GM04503 (cell line): ENCODE results near the gene SNX18.
A peak's percentile ranks its signal among the peaks of the same experiment; 100 is the strongest.

Experiments
- DNase-seq: peaks from one replicate; pipeline ENCODE4 v3.0.0-alpha.2; 2012; ENCODE audit warnings: low read depth

The SNX18 gene

DNA sequence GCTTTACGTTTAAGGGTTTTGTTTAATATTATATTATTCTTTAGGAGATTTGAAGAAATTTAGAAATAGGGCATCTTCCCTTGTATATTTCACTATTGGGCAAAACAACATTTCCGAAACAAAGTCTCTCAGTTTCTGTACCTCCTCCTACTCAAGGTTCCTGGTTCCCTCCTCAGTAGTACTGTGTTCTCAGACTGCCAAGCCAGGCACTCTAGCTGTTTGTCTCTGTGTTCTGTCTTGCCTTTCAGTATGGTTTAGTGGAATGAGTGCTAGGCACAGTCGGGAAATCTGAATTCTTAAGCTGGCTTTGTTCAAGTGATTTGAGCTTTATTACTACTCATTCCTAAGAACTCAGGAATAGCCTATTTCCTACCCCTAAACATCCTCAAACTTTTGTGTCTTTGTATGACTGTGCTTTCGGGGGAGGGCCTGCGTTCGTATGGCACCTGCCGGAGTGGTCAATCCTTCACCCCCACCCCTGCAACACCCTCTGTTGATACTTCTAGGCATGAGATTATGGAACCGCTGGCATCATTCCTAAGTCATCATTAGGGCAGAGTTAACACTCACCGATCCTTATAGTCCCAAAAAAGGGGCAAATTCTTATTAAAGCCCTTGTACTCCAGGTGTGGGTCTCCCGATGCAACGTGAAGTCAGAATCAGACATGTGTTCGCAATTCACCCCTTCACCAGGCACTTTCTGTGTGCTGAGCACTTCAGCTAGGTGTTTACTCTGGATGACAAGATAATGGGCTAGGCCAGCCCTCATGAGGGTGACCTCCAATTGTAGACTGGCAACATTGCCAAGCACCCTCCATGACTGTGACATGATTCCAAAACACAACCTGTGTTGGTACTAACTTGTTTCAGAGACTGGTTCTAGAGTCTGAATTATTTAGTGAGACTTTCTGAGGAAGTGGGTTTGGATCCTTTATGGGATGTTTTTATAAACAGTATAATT, 24.5 kb downstream of the SNX18 start:
- DNase-seq: no peak

DNA sequence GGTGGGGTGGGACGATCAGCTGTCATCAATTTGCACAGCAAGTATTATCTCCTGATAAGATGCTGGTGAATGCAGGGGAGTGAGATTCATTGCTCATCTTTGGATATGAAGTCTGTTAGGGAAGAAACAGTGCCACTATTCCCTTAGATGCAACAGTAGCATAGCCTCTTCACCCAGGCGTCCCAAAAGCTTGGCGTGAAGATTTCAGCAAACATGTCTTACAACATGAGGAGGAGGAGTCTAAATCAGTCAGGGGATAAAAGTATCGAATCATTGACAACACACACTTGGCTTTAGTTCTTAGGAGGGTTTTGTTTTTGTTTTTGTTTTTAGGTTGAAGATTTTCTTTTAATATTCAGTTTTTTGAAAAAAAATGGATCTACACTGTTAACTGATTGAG, 26.5 kb downstream of the SNX18 start:
- DNase-seq: no peak

DNA sequence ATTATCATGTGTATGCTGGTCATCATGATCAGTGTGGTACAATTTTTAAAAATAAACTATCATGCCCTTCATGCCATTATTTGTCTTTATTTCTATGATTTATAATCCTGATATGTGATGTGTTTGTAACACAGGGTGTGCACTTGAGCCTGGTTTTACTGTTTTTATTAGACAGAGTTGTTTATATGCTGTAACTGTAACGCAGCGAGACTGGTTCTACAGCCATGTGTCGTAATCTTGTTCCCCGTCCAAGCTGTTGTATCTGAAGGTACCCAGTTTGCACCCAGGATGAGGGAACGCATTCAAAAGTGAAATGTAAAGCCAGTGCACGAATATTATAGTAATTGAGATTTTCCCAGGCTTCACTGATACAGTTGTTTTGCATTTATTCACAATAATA, 28.2 kb downstream of the SNX18 start:
- DNase-seq: no peak

DNA sequence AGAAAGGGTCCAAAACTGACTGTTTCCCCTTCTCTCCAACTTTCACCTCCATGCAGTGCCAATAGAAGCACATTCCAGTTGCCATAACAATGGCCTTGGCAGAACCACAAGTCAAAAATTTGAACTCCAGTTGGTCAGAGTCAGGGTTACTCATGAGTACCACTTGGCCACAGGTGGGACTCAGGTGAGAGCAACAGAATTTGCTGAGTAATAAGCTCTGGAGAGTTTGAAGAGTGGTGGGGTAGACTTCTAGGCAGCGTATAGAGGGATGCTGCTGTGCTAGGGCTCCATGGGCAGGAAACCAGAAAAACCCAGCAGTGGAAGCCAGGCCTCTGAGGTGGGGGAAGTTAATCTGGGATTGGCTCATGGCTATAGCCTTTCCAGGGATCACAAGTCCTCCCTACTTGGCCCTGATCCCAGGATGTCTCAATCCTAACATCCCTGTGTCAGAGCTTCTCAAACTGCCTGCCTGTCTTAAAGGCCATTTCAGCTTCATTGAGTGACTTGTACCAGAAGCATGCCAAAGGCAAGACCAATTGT, 30.2 kb downstream of the SNX18 start:
- DNase-seq: peak; percentile 53

DNA sequence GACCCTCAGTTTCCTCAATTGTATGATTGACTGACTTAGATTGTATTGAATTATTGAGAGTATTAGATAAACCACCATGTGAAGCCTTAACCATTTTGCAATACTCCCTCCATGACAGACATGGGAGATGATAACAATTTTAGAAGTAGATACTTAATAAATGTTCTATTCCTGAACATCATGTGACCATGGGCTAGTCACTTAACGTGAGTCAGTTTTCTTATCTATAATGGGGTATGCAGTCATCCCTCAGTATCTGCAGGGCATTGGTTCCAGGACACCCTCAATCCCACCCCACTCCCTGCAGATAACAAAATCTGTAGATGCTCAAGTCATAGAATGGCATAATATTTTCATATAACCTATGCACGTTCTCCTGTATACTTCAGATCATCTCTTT, 31.0 kb downstream of the SNX18 start:
- DNase-seq: no peak

DNA sequence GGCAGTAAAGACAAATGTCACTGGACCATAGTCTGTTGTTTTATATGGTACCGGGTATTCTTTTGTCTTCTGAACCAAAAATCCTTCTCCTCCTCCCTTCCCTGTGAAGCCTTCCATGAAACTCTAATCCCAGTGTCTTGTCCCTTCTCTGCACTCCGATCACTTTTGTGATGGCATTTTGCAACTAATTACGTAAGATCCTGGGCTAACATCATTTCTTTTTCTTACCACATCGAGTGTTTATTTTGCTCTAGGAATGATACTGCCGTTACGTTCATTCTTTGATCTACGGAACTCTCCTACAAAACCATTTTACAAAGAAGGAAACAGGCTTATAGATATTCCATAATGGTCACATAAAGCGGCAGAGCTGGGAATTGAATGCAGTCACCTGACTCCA, 33.7 kb downstream of the SNX18 start:
- DNase-seq: no peak

DNA sequence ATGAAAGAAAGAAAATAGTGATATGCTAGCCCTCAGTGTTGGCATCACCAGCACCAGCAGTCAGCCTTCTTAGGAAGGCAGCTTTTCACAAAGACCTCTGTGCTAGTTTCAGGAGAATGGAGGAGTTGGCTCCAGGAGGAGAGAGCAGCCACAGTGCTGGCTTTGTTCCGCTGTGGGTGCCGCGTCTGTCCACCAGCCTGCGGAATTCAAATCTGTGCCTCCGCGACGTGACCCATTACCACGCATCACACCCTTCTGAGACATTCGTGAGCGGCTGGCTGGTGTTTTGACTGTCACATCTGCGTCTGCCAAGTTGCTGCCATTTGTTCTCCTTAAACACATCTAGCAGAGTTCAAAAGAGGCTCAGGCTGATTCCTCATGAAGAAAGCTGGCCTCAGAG, 34.4 kb downstream of the SNX18 start:
- no peak for DNase-seq

DNA sequence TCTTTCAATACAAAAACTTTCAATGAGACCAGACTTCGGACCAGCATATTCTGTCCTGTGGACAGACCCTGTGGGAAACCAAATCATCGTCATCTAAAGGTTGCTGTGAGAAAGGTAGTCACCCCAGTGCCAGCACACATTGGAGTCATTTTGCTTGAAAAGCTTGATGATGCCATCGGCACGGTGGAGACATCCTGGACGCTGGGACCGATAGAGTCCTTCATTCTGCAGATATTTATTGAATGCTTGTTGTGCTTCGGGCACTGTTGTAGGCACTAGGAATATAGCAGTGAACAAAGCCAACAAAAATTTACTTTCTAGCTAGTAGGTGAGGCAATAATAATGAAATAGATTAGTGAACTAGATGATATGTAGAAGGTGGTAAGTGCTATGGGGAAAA, 34.9 kb downstream of the SNX18 start:
- DNase-seq: no peak

DNA sequence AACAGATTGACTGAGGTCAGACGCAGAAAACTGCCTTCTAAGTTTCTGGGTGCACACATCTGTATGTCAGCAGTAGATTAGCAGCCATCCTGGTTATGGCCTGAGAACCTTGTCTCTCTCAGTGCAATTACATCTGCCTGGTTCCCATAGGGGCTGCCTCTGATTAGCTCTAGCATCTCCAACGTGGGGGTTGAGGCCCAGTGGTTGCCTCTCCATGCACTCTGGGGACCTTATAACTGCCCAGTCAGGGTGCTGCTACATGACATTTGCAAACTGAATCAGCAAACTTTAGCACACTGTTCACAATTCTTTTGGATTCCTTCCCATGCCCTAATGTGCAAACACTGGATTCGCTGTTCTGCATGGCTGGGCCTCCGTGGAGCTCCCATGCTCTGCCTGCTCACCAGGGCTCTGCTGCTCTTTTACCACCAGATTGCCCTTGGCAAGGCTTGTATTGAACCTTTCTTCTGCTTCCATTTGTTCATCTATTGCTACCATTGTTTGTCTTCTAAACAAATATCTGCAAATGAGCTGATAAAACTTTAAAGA, 36.2 kb downstream of the SNX18 start:
- DNase-seq: no peak

DNA sequence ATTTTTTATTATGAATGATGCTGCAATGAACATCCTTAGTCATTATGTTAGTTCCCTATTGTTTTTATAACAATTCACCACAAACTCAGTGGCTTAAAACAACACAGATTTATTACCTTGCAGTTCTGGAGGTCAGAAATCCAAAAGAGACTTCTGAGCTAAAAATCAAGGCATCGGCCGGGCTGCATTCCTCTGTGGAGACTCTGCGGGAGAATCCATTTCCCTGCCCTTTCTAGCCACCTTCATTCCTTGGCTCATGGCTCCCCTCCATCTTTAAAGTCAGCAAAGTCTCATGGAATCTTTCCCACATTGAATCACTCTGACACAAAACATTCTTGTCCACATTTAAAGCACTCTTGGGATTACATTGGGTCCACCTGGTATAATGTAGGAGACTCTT, 38.6 kb downstream of the SNX18 start:
- DNase-seq: no peak

DNA sequence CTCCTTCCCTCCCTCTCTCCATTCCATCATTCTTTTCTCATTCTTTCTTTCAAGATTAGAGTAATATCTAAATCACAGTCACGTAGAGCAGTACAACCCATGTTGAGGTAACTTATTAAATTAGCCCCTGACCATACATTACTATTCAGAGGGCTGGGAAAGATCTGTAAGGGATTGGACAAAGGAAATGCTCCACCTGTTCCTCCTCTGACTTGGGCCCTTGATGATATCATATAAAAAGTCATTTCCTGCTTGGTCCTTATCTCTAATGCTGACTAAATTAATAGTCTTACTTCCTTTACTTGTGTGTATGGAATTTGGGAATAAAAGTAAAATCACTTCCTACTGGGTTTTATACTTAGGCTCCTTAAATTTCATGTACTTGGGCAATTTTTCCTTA, 40.8 kb downstream of the SNX18 start:
- no peak for DNase-seq

DNA sequence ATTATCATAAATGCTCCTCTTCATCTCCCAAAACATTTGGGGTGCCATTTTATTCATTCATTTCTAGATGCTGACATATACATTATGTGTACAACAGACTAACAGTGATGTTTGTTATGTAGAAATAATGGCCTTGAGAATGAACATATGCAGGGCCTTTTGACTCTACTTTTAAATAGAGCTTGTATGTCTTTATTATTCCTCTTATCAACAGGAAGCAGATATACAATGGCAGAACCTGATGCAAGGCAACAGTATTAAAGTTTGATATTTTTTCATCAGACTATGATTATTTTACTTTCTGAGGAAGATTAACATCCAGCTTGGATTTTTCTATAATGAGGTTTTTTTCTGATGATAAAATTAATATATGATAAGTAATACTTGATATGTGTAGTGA, 44.1 kb downstream of the SNX18 start:
- no peak for DNase-seq

DNA sequence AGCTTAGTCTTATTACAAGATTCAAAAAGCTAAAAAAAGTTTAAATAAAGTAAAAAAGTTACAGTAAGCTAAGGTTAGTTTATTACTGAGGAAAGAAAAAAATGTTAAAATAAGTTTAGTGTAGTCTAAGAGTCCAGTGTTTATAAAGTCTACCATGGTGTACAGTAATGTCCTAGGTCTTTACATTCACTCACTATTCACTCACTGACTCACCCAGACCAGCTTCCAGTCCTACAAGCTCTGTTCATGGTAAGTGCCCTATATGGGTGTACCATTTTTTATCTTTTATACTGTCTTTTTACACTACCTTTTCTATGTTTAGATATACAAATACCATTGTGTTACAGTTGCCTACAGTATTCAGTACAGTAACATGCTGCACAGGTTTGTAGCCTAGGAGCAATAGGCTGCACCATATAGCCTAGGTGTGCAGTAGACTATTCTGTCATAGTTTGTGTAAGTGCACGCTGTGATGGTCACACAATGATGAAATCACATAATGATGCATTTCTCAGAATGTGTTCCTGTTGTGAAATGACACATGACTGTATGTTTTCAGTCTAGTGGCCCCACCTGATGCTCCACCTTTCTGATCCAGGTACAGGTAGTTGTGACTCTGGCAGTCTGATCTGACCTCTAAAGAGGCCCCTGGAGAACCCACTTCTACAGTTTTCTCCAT, 45.7 kb downstream of the SNX18 start:
- no peak for DNase-seq

DNA sequence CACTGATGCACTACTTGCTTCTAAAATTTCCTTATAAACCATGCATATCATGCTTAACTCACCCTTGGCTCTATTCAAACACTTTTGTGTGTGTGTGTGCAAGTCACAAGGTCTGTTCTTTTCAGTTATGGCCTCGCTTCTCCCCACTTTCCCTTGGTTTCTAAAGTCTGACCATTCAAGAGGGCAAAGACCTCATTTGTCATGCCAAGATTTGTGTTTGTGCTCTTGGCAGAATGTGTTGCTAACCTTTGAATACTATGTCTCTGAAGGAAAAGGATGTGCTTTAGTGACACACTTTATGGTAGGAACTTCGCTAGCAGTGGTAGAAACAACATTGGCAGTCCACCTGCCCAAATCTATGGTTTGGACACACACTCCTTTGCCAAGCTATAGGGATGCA, 50.4 kb downstream of the SNX18 start:
- DNase-seq: no peak

DNA sequence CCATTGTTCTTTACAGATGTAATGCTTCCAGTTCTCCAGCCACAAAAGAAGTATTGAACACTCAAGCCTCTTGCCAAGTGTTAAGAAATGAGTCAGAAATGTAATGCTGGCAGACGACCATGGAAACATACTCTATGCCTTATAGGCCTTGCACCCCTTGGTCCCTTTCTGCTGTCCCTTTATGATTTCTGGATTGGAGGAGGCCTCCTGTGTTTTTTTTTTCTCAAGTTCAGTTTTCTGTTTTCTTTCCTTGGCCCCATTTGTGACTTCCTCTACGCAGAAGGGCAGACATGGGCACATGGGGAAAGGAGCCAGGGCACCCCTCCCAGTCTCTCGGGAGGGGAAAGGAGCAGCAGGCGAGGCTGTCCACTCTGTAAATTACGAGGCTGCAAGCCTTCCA, 53.4 kb downstream of the SNX18 start:
- DNase-seq: no peak

DNA sequence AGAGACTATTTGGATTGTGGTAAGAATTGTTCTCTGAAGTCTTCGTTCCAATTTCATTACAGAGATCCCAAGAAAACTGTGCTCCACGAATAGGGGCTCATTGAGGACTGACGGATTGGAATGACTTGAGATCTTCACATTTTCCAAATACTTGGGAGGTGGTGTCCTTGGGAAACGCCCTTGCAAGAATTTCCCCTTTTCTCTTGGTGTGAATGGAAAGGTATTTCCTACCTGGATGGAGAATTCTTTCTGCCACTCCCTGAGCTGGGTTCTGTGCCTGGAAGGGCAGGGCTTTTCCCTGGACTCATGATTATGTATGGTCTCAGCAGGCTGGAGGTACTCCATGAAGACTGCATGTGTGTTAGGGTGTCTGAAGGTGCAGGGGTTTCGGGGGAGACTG, 53.9 kb downstream of the SNX18 start:
- DNase-seq: no peak

DNA sequence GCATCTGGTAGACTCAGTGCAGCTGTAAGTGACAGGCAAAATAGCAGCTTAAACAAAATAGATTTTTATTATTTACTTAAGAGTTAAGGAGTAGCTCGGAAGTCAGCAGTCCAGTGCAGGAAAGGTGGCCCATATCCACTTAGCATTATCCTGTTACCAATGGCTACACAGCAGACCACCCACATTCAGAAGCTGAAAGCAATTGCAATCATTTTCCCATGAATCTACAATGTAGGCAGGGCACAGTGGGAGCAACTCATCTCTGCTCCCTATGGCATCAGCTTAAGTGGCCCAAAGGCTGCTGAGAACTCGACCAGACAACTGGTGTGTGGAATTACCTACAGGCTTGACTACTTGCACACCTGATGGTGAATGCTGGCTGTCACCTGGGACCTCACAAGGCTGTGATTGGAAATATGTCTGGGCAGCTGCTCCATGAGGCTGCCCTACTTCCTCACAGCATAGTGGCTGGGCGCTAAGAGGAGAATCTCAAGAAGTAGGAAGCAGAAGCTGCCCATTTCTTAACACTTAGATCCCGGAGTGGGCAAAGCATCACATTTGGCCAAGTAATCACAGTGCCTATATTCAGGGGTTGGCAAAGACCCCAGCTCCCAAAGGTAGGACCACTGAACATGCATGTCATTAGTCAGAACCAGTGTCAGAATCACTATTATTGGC, 56.4 kb downstream of the SNX18 start:
- no peak for DNase-seq

DNA sequence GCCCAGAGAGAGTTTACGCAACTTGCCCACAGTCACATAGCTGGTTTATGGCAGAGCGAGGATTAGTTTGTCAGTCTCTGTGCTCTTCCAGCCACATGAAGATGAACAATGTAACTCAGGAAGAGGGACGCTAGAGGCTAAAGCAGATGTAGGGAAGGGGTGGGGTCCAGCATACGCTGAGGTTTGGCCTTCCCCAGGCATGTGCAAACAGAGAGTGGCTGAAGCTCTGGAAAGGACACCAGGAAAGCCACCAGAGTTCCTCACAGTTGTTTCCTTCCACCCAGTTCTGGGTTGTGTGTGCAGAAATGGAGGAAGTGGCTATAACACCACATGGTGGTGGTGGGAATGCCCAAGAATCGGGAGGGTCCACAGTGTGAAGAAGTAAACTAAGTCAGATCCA, 60.0 kb downstream of the SNX18 start:
- DNase-seq: no peak

DNA sequence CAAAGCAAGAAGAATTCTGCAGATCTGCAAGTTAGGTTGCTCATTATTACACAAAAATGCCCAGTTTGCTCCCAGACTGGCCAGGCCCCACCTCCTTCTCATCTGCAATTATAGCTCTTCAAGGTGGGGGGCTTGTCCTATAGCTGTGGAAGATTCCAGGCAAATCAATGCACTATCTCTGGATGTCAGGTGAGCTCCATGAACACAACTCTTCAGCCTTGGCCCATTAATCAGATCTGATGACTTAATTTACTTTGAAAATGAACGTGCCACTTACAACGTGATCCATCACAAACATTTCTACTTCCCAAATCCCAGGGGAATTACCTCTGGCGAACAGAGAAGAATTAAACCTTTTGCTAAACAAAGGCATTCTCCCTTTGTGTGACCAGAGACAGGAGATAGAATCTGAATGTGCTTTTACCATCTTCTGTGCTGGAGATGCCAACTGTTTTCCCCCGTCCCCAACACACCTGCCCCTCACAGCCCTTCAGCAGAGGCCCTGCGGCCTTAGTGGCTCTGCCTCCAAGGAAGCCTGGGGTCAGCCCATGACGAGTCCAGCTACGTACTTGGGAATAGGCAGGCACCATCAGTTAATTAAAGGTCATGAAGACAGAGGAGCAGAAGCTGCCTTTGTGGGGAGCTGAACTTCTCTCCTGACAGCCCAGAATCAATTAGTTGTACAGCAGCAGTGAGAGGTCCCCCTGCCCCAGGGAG, 60.5 kb downstream of the SNX18 start:
- DNase-seq: no peak

DNA sequence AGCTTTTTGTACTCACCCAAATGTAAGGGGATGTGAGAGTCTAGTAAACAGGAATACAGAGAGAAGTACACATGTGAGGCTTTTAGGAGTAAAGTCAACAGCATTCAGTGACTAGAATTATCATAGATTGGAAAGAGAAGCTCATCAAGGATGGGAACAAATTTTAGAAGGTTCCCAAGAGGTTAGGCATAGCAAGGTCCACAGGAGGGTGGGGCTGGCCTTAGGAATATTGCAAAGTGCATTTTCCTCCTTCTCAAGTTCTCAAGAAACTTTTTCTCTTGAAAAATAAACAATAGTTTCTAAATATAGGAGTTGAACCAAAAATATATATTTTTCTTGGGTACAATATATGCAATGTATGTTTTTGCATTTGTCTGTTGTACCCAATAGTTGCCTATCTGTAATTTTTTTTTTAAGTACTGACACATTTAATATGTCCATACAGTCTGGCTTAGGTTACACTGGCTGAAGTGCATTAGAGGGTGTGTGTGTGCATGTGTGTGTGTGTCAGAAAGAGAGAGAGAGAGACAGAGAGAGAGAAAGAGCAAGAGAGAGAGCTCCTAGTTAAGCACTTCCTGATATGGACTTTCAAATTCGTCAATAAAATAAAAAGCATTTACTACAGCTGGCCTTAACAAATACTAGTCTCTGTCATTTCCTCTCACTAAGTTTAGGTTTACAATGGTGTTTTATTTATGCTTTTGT, 62.2 kb downstream of the SNX18 start:
- no peak for DNase-seq
